GM10248 (cell line): ENCODE data around the gene PCDH9.

ENCODE experiments used
- CTCF ChIA-PET: fragments of 300-600 bp; sonication (Branson Sonifier 250); formaldehyde crosslinking; extraction: SDS; loops from one replicate; lab custom pipeline; 2021; ENCODE audit warnings: antibody characterized with exemption; lab: Yijun Ruan, JAX
- POLR2A ChIA-PET: fragments of 350-650 bp; sonication (Branson Sonifier 250); formaldehyde crosslinking; extraction: SDS; loops from one replicate; lab custom pipeline; 2020; ENCODE audit warnings: antibody characterized with exemption; lab: Yijun Ruan, JAX
- DNase-seq: peaks from one replicate; pipeline ENCODE4 v3.0.0; 2012; ENCODE audit errors: extremely low spot score
- TF ChIP-seq, protein P1 (sequence below): IDR thresholded peaks from 2 replicates; pipeline ENCODE4 v1.5.1; 2012; ENCODE audit warnings: mild to moderate bottlenecking, low read depth; ENCODE audit errors: extremely low read depth, missing control alignments, control extremely low read depth

The PCDH9 gene

DNA sequence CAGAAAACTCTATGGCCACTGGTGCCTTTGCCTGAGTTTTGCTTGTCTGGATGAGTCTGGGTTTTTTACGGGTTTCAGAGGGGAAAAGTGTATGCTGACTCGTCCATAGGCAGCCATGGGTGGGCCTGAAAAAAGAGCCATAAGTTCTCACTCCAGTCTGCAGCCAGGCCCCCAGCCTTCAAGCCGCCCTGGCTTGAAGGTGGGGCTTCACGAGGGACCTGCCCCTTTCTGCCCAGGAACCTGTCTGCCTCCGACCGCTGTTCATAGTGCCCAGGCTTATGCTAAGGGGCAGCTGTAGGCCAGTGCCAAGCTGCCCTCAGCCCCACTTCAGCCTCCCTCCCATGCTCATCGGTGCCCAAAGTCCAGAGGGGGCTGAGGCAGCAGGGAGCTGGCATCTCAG lies 385.2 kb downstream of the PCDH9 start:
- CTCF ChIA-PET: interaction anchor here (1.2 kb wide), 1 partner anchor 12 kb away, joined by 4 read pairs; no protein-coding TSS in a partner anchor
- TF ChIP-seq, protein P1, sequence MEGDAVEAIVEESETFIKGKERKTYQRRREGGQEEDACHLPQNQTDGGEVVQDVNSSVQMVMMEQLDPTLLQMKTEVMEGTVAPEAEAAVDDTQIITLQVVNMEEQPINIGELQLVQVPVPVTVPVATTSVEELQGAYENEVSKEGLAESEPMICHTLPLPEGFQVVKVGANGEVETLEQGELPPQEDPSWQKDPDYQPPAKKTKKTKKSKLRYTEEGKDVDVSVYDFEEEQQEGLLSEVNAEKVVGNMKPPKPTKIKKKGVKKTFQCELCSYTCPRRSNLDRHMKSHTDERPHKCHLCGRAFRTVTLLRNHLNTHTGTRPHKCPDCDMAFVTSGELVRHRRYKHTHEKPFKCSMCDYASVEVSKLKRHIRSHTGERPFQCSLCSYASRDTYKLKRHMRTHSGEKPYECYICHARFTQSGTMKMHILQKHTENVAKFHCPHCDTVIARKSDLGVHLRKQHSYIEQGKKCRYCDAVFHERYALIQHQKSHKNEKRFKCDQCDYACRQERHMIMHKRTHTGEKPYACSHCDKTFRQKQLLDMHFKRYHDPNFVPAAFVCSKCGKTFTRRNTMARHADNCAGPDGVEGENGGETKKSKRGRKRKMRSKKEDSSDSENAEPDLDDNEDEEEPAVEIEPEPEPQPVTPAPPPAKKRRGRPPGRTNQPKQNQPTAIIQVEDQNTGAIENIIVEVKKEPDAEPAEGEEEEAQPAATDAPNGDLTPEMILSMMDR: no peak
- POLR2A ChIA-PET: no interaction called here
- no peak for DNase-seq

DNA sequence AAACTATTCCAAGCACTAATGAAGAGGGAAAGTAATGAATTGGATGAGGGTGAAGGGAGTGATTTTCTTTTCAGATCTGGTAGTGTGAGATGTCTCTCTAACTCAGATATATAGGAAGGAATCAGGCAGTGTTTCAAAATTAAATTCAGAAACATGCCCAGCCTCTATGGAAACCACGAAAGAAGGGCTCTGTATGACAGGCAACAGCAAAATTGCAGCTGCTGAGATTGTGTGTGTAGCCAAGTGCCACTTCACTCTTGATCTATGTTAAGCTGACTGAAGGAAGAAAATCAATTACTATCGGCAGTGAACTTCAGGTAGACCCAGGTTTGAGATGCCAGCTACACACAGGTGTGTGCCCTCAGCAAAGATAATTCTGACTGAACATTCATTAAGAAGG lies 387.4 kb downstream of the PCDH9 start:
- POLR2A ChIA-PET: no interaction called here
- DNase-seq: no peak
- CTCF ChIA-PET: no interaction called here
- TF ChIP-seq, protein P1: no peak

- no peak for DNase-seq
- TF ChIP-seq, protein P1: no peak
- POLR2A ChIA-PET: no interaction called here
- CTCF ChIA-PET: no interaction called here
Measured at GRCh38 chr13:66840621-66841020, 389.5 kb downstream of the PCDH9 start.

GRCh38 chr13:66837246-66837645 lies 392.9 kb downstream of the PCDH9 start:
- TF ChIP-seq, protein P1: no peak
- ChIA-PET CTCF (no interaction called here), POLR2A (no interaction called here)
- no peak for DNase-seq

DNA sequence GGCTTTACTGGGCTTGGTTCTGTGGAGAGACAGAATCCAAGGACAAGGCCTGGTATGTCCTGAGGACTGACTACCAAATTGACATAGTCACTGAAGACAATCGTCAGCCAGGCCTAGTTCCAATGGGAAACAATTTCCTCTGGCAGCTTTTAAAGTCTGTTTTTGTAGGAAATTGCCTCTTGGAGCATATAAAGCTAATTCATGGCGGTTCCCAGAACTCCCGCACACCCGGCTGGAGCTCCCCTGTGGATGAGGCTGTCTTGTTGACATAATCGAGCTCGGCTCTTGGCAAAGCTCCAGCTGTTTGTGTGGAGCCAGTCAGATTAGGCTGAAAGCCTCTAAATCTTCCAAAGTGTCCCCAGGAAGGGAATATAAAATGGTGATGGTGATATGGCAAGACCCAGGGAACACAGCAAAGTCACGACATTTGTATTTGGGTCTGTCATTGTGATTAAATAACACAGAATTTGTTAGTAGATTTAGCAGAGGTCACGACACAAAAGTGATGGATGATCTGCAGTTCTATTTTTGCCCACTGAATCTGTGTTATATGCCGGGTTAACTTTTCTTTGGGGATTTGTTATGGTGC lies 395.0 kb downstream of the PCDH9 start:
- CTCF ChIA-PET: interaction anchor here (0.9 kb wide), 1 partner anchor 30 kb away, joined by 3 read pairs; no protein-coding TSS in a partner anchor
- TF ChIP-seq, protein P1: no peak
- POLR2A ChIA-PET: no interaction called here
- DNase-seq: no peak

DNA sequence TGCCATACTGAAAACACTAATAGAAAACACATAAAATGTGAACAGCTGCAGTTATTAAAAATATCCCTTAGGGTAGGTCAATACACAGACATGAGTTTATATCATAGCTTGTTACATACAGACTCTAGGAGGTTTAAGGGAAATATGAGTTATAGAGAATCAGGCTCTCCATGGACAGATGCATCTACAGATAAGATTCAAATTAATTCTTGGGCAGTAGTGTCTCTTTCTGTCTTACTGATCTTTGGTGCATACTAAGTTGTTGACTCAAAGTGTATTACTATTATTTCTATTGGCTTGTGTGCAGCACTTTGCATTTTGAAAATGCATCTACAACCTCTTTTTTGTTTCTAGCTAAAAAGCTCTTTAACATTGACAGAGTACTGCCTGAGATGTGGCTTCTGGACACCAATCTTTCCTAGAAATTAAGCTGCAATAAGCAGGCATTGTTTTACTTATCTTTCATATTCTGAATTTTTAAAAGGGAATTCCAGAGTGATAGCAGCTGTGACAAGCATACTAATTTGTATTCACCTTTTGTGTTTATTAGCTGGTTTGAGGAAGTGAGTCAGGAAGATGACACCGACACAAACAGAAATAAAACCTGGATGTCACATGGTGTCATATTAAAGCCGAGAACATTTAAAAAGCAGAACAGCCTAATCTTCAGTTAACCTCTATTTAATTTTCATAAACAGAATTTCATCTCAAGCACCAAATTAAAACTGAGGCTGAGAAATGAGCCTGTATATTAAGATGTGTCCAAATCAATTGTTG lies 399.0 kb downstream of the PCDH9 start:
- no peak for DNase-seq
- CTCF ChIA-PET: interaction anchor here (1.1 kb wide), 1 partner anchor 9 kb away, joined by 3 read pairs; no protein-coding TSS in a partner anchor
- POLR2A ChIA-PET: no interaction called here
- TF ChIP-seq, protein P1: no peak
